Measurements from ENCODE around the gene NUP133. TPM values are rescaled to one million over a fixed set of nuclear protein-coding genes. Genes with fewer than 3 reads are reported as not detected.
"Not testable (repeated sequence)": the region's sequence is repeated elsewhere in the genome, so short reads cannot be mapped to it uniquely, and the experiment has no call there.

NUP133 gene
- total RNA-seq, 1 experiment from 2014 or later, result 67.8 TPM

DNA sequence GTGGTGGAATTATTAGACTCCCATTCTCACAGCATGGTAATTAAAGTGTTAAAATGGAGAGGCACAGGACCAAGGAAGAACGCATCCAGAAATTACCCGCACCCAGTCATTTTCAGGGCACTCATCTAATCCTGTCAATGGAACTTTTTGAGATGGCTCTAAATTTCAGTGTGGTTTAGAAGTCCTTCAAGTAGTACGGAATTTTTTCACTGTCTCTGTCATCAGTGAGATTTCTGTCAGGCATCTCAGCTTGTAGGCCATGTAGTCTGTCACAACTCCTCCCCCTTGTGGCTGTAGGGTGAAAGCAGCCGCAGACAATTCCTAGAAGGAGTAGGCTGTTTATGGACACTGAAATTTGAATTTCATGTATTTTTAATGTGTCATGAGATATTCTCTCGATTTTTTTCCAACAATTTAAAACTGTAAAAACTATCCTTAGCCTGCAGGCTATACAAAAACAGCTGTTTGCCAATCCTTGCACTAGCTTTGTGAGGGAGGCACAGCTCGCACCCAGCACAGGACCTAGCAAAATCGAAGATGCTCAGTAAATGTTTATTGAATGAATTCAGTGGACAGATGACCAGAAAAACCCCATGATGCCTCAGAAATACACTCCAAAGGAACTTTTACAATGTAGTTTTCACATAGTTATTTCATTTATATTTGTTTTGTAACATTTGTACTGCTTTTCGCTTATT is 6.6 kb upstream of the NUP133 start:
- DNase-seq (ENCODE audit: low spot score) (peak; percentile 59), ATAC-seq (peak; percentile 87)
- Mint-ChIP-seq H3K9me3 (no peaks in the 10 kb centered on the region), H3K4me3 (no peak overlapping the region), H3K27ac (no peak overlapping the region), H3K36me3 (0 out of 2 replicates have a peak, but pooled peaks cover 2% of the 10 kb centered on the region), H3K4me1 (no peaks in the 10 kb centered on the region), H3K27me3 (ENCODE audit: low read depth) (no peaks in the 10 kb centered on the region; the same call in 1 of the 2 replicates)
- POLR2A ChIA-PET, result interaction anchor here (1.1 kb wide), 1 partner anchor 13 kb away, joined by 3 read pairs; no protein-coding TSS in a partner anchor
- TF ChIP-seq, protein P1, sequence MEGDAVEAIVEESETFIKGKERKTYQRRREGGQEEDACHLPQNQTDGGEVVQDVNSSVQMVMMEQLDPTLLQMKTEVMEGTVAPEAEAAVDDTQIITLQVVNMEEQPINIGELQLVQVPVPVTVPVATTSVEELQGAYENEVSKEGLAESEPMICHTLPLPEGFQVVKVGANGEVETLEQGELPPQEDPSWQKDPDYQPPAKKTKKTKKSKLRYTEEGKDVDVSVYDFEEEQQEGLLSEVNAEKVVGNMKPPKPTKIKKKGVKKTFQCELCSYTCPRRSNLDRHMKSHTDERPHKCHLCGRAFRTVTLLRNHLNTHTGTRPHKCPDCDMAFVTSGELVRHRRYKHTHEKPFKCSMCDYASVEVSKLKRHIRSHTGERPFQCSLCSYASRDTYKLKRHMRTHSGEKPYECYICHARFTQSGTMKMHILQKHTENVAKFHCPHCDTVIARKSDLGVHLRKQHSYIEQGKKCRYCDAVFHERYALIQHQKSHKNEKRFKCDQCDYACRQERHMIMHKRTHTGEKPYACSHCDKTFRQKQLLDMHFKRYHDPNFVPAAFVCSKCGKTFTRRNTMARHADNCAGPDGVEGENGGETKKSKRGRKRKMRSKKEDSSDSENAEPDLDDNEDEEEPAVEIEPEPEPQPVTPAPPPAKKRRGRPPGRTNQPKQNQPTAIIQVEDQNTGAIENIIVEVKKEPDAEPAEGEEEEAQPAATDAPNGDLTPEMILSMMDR (IDR thresholded peaks at IDR 0.05), result peak; percentile 54
- TF ChIP-seq, protein P2, sequence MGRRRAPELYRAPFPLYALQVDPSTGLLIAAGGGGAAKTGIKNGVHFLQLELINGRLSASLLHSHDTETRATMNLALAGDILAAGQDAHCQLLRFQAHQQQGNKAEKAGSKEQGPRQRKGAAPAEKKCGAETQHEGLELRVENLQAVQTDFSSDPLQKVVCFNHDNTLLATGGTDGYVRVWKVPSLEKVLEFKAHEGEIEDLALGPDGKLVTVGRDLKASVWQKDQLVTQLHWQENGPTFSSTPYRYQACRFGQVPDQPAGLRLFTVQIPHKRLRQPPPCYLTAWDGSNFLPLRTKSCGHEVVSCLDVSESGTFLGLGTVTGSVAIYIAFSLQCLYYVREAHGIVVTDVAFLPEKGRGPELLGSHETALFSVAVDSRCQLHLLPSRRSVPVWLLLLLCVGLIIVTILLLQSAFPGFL (CRISPR knock-in tag; IDR thresholded peaks at IDR 0.05; ENCODE audit: borderline replicate concordance), result no peak
- CTCF ChIA-PET, result interaction anchor here (0.6 to 2.5 kb wide), 12 partner anchors 12 to 256 kb away, joined by 3 to 15 read pairs (median 4); partner anchors contain the start of gene ABCB10

DNA sequence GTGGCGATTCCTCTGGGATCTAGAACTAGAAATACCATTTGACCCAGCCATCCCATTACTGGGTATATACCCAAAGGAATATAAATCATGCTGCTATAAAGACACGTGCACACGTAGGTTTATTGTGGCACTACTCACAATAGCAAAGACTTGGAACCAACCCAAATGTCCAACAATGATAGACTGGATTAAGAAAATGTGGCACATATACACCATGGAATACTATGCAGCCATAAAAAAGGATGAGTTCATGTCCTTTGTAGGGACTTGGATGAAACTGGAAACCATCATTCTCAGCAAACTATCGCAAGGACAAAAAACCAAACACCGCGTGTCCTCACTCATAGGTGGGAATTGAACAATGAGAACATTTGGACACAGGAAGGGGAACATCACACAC is 3.5 kb upstream of the NUP133 start:
- ATAC-seq; H3K36me3 Mint-ChIP-seq; DNase-seq (ENCODE audit: low spot score); H3K27ac Mint-ChIP-seq; POLR2A ChIA-PET; H3K27me3 Mint-ChIP-seq (ENCODE audit: low read depth); H3K4me3 Mint-ChIP-seq; H3K9me3 Mint-ChIP-seq; CTCF ChIA-PET: not testable (repeated sequence)
- H3K4me1 Mint-ChIP-seq, result peaks cover 15% of the 10 kb centered on the region

DNA sequence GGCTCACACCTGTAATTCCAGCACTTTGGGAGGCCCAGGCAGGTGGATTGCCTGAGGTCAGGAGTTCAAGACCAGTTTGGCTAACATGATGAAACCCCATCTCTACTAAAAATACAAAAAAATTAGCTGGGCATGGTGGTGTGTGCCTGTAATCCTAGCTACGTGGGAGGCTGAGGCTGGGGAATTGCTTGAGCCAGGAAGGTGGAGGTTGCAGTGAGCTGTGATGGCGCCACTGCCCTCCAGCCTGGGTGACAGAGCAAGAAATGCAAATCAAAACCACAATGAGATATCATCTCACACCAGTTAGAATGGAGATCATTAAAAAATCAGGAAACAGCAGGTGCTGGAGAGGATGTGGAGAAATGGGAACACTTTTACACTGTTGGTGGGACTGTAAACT is 3.1 kb upstream of the NUP133 start:
- H3K36me3 Mint-ChIP-seq; H3K27me3 Mint-ChIP-seq (ENCODE audit: low read depth); DNase-seq (ENCODE audit: low spot score); H3K4me3 Mint-ChIP-seq; H3K9me3 Mint-ChIP-seq; POLR2A ChIA-PET; ATAC-seq; H3K27ac Mint-ChIP-seq; CTCF ChIA-PET: not testable (repeated sequence)
- H3K4me1 Mint-ChIP-seq, result peaks cover 15% of the 10 kb centered on the region

DNA sequence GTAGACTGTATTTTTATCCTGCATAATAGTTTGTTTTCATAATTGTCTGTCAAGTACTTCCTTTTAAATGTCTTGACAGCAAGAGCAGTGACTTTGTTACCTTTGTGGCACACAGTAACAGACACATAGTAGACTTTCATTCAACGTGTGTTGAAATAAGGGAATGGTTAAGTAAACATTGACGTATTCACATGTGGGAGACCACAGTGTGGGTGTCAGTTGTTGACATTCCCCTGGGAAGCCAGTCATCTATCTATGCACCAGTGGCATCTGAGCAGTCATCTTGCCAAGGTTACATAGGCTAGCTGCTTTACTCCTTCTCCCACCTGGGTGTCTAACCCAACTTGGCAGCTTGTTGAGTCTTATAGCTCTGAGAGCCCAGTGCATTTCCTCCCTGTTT is 1.4 kb upstream of the NUP133 start:
- ChIA-PET CTCF (no interaction called here), POLR2A (no interaction called here)
- Mint-ChIP-seq H3K4me3 (peak overlapping the region; percentile 95), H3K4me1 (peaks cover 15% of the 10 kb centered on the region), H3K9me3 (no peaks in the 10 kb centered on the region), H3K36me3 (peaks cover 6% of the 10 kb centered on the region), H3K27me3 (ENCODE audit: low read depth) (no peaks in the 10 kb centered on the region; the same call in 1 of the 2 replicates), H3K27ac (no peak overlapping the region)
- DNase-seq (ENCODE audit: low spot score), result no peak
- TF ChIP-seq, protein P3, sequence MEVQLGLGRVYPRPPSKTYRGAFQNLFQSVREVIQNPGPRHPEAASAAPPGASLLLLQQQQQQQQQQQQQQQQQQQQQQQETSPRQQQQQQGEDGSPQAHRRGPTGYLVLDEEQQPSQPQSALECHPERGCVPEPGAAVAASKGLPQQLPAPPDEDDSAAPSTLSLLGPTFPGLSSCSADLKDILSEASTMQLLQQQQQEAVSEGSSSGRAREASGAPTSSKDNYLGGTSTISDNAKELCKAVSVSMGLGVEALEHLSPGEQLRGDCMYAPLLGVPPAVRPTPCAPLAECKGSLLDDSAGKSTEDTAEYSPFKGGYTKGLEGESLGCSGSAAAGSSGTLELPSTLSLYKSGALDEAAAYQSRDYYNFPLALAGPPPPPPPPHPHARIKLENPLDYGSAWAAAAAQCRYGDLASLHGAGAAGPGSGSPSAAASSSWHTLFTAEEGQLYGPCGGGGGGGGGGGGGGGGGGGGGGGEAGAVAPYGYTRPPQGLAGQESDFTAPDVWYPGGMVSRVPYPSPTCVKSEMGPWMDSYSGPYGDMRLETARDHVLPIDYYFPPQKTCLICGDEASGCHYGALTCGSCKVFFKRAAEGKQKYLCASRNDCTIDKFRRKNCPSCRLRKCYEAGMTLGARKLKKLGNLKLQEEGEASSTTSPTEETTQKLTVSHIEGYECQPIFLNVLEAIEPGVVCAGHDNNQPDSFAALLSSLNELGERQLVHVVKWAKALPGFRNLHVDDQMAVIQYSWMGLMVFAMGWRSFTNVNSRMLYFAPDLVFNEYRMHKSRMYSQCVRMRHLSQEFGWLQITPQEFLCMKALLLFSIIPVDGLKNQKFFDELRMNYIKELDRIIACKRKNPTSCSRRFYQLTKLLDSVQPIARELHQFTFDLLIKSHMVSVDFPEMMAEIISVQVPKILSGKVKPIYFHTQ (CRISPR knock-in tag; IDR thresholded peaks at IDR 0.05), result no peak
- TF ChIP-seq GABPB1 (CRISPR knock-in tag; IDR thresholded peaks at IDR 0.05), result 0 out of 2 replicates have a peak, but pooled peaks have one; percentile 18
- ATAC-seq, result no peak

DNA sequence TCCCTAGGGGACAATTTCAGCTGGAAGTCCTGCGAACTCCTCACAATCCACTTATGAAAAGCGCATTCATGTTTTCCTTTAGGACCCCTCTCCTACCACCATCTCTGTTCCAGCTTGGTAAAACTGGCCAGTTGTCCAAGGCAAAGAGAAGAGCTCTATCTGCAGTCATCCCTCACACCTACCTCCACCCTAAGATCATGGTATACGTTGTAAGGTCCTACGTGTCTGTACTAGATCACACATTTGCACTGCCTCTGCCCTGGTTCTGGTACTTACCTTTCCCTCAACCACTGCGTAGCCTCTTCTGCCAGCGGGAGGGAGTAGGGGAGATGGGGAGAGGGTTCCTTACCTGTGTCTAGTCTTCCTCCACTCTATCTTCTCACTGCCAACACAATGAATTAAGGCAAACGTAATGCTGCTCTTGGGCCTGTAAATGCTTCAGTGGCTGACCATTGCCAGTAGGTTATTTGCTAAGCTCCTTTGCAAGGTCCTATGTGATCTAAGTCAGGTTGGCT is 739 bp upstream of the NUP133 start:
- ATAC-seq, result no peak
- Mint-ChIP-seq H3K4me1 (peaks cover 15% of the 10 kb centered on the region), H3K27ac (peak overlapping the region; percentile 98), H3K9me3 (no peaks in the 10 kb centered on the region), H3K36me3 (peaks cover 7% of the 10 kb centered on the region), H3K4me3 (peak overlapping the region; percentile 95), H3K27me3 (ENCODE audit: low read depth) (no peaks in the 10 kb centered on the region; the same call in 1 of the 2 replicates)
- ChIA-PET POLR2A (interaction anchor here (0.9 to 1.0 kb wide), 2 partner anchors 68 to 99 kb away, joined by 3 to 4 read pairs; no protein-coding TSS in a partner anchor), CTCF (interaction anchor here (1.0 to 1.7 kb wide), 3 partner anchors 27 to 251 kb away, joined by 3 to 9 read pairs (median 4); no protein-coding TSS in a partner anchor)
- no peak for DNase-seq (ENCODE audit: low spot score)
- TF ChIP-seq, protein P4, sequence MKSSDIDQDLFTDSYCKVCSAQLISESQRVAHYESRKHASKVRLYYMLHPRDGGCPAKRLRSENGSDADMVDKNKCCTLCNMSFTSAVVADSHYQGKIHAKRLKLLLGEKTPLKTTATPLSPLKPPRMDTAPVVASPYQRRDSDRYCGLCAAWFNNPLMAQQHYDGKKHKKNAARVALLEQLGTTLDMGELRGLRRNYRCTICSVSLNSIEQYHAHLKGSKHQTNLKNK (CRISPR knock-in tag; IDR thresholded peaks at IDR 0.05), result no peak
- TF ChIP-seq, protein P5, sequence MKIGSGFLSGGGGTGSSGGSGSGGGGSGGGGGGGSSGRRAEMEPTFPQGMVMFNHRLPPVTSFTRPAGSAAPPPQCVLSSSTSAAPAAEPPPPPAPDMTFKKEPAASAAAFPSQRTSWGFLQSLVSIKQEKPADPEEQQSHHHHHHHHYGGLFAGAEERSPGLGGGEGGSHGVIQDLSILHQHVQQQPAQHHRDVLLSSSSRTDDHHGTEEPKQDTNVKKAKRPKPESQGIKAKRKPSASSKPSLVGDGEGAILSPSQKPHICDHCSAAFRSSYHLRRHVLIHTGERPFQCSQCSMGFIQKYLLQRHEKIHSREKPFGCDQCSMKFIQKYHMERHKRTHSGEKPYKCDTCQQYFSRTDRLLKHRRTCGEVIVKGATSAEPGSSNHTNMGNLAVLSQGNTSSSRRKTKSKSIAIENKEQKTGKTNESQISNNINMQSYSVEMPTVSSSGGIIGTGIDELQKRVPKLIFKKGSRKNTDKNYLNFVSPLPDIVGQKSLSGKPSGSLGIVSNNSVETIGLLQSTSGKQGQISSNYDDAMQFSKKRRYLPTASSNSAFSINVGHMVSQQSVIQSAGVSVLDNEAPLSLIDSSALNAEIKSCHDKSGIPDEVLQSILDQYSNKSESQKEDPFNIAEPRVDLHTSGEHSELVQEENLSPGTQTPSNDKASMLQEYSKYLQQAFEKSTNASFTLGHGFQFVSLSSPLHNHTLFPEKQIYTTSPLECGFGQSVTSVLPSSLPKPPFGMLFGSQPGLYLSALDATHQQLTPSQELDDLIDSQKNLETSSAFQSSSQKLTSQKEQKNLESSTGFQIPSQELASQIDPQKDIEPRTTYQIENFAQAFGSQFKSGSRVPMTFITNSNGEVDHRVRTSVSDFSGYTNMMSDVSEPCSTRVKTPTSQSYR (CRISPR knock-in tag; IDR thresholded peaks at IDR 0.05), result no peak
- TF ChIP-seq, protein P3 (CRISPR knock-in tag; IDR thresholded peaks at IDR 0.05), result no peak
- TF ChIP-seq ZNF232 (CRISPR knock-in tag; IDR thresholded peaks at IDR 0.05) (no peak), TCF7 (CRISPR knock-in tag; IDR thresholded peaks at IDR 0.05; ENCODE audit: low read depth) (no peak)
